ENCODE measurements around the gene MARS2. TPM values are rescaled to one million over a fixed set of nuclear protein-coding genes. Genes with fewer than 3 reads are reported as not detected.

The MARS2 gene
- total RNA-seq = 9.9 TPM

DNA sequence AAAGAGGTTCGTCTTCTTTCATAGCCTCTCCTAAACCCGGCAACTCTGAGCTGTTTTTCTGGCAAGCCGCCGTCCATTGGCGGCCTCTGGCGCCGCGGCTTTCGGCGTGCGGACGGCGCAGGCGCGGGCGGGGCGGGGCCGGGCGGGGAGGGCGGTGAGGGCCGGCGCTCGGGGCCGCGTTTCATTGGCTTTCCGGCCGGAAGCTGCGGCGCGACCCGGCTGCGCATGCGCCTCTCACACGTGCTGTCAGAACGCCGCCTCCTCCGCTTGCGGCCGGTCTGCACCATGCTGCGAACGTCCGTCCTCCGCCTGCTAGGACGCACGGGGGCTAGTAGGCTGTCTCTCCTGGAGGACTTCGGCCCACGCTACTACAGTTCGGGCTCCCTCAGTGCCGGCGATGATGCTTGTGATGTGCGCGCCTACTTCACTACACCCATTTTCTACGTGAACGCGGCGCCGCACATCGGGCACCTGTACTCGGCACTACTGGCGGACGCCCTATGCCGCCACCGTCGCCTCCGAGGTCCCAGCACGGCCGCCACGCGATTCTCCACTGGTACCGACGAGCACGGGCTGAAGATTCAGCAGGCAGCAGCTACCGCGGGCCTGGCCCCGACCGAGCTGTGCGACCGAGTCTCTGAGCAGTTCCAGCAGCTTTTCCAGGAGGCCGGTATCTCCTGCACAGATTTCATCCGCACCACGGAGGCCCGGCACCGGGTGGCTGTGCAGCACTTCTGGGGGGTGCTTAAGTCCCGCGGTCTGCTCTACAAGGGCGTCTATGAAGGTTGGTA is at the start of gene MARS2:
TSS of gene MARS2 (plus strand) at position 249 of the 791 bp plus-strand sequence. CDS start at position 286, 37 bp downstream.

DNA sequence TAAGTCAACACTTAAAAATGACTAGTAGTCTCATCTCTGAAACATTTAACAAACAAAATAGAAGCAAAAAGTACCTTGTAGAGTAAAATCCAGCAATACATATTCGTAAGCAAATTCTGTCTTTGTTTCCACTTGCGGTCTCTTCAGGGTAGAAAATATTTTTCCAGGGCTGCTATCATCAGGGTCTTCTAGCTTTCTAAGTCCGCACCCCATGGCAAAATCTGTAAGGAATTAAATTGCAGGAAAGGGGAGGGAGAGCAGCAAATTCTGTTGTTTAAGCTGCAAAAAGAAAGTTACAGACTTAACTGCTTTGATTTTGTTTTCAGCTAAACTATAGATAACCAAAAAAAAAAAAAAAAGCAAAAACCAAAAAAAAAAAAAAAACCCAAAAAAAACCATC is 29.9 kb upstream of the MARS2 start, which contains the start of gene RFTN2:
TSS of gene RFTN2 (minus strand) at position 342 of the 400 bp plus-strand sequence. CDS start at position 213, 129 bp downstream.

Other genes with a start within 250 kb of the MARS2 start
- gene HSPD1, start 205.5 kb upstream of the MARS2 start, total RNA-seq = 210 TPM
- gene HSPE1, start 205.0 kb upstream of the MARS2 start, total RNA-seq = 93.7 TPM
- gene MOB4, start 189.3 kb upstream of the MARS2 start, total RNA-seq = 83.0 TPM
- gene RFTN2, start 29.8 kb upstream of the MARS2 start, total RNA-seq = 52.6 TPM
- 1.4 TPM for gene BOLL, start 80.0 kb downstream of the MARS2 start, total RNA-seq
- gene PLCL1, start 99.2 kb downstream of the MARS2 start, total RNA-seq = 26.5 TPM

Data from diencephalon (tissue), 1 donor.